ENCODE measurements around the gene AMN1.

AMN1 gene

GRCh38 chr12:31655208-31655607, 73.6 kb downstream of the AMN1 start:
- Mint-ChIP-seq H3K9me3 (no peaks in the 10 kb centered on the region), H3K4me1 (ENCODE audit: low read depth) (peaks cover 34% of the 10 kb centered on the region), H3K27ac (no peak overlapping the region), H3K4me3 (no peak overlapping the region), H3K36me3 (ENCODE audit: low read depth) (peaks cover 6% of the 10 kb centered on the region), H3K27me3 (no peaks in the 10 kb centered on the region)
- intact Hi-C loops (cut with micrococcal nuclease): loop anchor here (10.0 kb wide), 1 partner anchor 1020 kb away; the partner anchor contains the start of gene DNM1L

GRCh38 chr12:31651893-31652521, 76.8 kb downstream of the AMN1 start:
- no peaks in the 10 kb centered on the region for H3K9me3 Mint-ChIP-seq
- H3K36me3 Mint-ChIP-seq (ENCODE audit: low read depth): no peaks in the 10 kb centered on the region
- peak overlapping the region; percentile 91 for H3K27ac Mint-ChIP-seq
- H3K4me1 Mint-ChIP-seq (ENCODE audit: low read depth): peaks cover 33% of the 10 kb centered on the region
- intact Hi-C loops (cut with micrococcal nuclease): loop anchor here (10.0 kb wide), 1 partner anchor 1023 kb away; the partner anchor contains the start of gene DNM1L
- peaks cover under 1% of the 10 kb centered on the region for H3K27me3 Mint-ChIP-seq
- H3K4me3 Mint-ChIP-seq: no peak overlapping the region

DNA sequence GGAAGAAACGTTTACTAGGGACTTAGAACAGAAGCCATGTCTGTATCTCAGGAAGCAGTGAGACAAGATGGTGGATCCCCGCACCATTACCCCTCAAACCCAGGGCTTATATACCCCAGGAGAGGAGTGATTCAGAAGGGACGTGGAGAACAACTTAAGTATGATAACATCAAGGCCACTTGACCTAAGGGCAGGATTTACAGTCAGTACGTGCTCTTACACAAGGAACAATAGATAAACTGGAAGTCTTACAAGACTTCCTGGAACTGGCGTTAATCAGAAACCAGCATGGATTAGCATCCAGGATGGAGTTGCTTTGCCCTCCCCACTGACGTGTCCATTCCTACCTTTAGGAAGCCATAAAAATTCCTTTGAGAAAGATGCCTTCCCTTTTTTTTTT, 77.9 kb downstream of the AMN1 start:
- H3K9me3 Mint-ChIP-seq: no peaks in the 10 kb centered on the region
- no peak overlapping the region for H3K4me3 Mint-ChIP-seq
- H3K27me3 Mint-ChIP-seq: peaks cover 3% of the 10 kb centered on the region
- peaks cover 37% of the 10 kb centered on the region for H3K4me1 Mint-ChIP-seq (ENCODE audit: low read depth)
- H3K36me3 Mint-ChIP-seq (ENCODE audit: low read depth): no peaks in the 10 kb centered on the region
- H3K27ac Mint-ChIP-seq: peak overlapping the region; percentile 3
- intact Hi-C loops (cut with micrococcal nuclease): loop anchor here (10.0 kb wide), 1 partner anchor 1024 kb away; the partner anchor contains the start of gene DNM1L

- peaks cover 19% of the 10 kb centered on the region for H3K4me1 Mint-ChIP-seq (ENCODE audit: low read depth)
- no peaks in the 10 kb centered on the region for H3K36me3 Mint-ChIP-seq (ENCODE audit: low read depth)
- H3K27me3 Mint-ChIP-seq: peaks cover 3% of the 10 kb centered on the region
- H3K9me3 Mint-ChIP-seq: no peaks in the 10 kb centered on the region
- intact Hi-C loops (cut with micrococcal nuclease): no loop called here
- peak overlapping the region; percentile 42 for H3K4me3 Mint-ChIP-seq
- peak overlapping the region; percentile 79 for H3K27ac Mint-ChIP-seq
Observed at GRCh38 chr12:31647086-31647491, 81.7 kb downstream of the AMN1 start.

GRCh38 chr12:31645924-31646323, 82.9 kb downstream of the AMN1 start:
- H3K36me3 Mint-ChIP-seq (ENCODE audit: low read depth): no peaks in the 10 kb centered on the region
- H3K4me3 Mint-ChIP-seq: no peak overlapping the region
- no peaks in the 10 kb centered on the region for H3K9me3 Mint-ChIP-seq
- intact Hi-C loops (cut with micrococcal nuclease): no loop called here
- H3K27ac Mint-ChIP-seq: peak overlapping the region; percentile 79
- H3K27me3 Mint-ChIP-seq: peaks cover 3% of the 10 kb centered on the region
- peaks cover 19% of the 10 kb centered on the region for H3K4me1 Mint-ChIP-seq (ENCODE audit: low read depth)

DNA sequence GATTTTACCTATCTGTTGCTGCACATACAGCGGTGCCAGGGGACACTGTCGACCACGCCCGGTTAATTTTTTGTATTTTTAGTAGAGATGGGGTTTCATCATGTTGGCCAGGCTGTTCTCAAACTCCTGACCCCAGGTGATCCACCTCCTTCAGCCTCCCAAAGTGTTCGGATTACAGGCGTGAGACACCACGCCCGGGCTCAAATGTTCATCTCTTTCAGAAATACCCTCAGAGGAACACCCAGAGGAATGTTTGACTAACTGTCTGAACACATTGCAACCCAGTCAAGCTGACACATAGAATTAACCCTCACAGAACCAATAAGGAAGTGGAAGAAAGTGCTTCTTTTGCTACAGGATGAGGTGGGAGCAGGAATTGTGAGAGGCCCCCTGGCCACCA, 84.3 kb downstream of the AMN1 start:
- Mint-ChIP-seq H3K27me3 (peaks cover 3% of the 10 kb centered on the region), H3K27ac (no peak overlapping the region), H3K9me3 (no peaks in the 10 kb centered on the region), H3K4me1 (ENCODE audit: low read depth) (peaks cover 19% of the 10 kb centered on the region), H3K4me3 (no peak overlapping the region), H3K36me3 (ENCODE audit: low read depth) (no peaks in the 10 kb centered on the region)
- intact Hi-C loops (cut with micrococcal nuclease): no loop called here

GRCh38 chr12:31641509-31642090, 87.2 kb downstream of the AMN1 start:
- intact Hi-C loops (cut with micrococcal nuclease): no loop called here
- Mint-ChIP-seq H3K4me1 (ENCODE audit: low read depth) (peaks cover 20% of the 10 kb centered on the region), H3K27ac (no peak overlapping the region), H3K27me3 (no peaks in the 10 kb centered on the region), H3K9me3 (no peaks in the 10 kb centered on the region), H3K36me3 (ENCODE audit: low read depth) (no peaks in the 10 kb centered on the region), H3K4me3 (no peak overlapping the region)

- H3K4me1 Mint-ChIP-seq (ENCODE audit: low read depth): peaks cover 36% of the 10 kb centered on the region
- H3K4me3 Mint-ChIP-seq: no peak overlapping the region
- intact Hi-C loops (cut with micrococcal nuclease): loop anchor here (5.0 to 10.0 kb wide), 2 partner anchors 42 to 380 kb away; partner anchors contain the start of gene DENND5B
- no peaks in the 10 kb centered on the region for H3K9me3 Mint-ChIP-seq
- peaks cover 15% of the 10 kb centered on the region for H3K27me3 Mint-ChIP-seq
- H3K27ac Mint-ChIP-seq: no peak overlapping the region
- H3K36me3 Mint-ChIP-seq (ENCODE audit: low read depth): no peaks in the 10 kb centered on the region
Observed at GRCh38 chr12:31634620-31635019, 94.2 kb downstream of the AMN1 start.

DNA sequence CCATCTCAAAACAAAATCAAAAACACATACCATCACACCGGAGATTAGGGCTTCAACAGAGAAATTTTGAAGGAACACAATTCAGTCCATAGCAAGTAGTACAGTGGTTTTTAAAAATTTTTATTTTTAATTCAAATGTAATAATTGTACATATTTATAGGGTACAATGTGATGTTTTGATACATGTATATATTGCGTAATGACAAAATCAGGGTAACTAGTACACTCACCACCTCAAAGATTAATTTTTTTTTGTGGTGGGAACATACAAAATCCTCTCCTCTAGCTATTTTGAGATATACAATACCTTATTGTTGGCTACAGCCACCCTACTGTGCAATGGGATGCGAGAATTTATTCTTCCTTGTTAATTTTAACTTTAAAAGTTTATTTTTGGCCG, 95.4 kb downstream of the AMN1 start:
- no peak overlapping the region for H3K27ac Mint-ChIP-seq
- peaks cover 36% of the 10 kb centered on the region for H3K4me1 Mint-ChIP-seq (ENCODE audit: low read depth)
- H3K4me3 Mint-ChIP-seq: no peak overlapping the region
- H3K9me3 Mint-ChIP-seq: no peaks in the 10 kb centered on the region
- H3K36me3 Mint-ChIP-seq (ENCODE audit: low read depth): no peaks in the 10 kb centered on the region
- intact Hi-C loops (cut with micrococcal nuclease): loop anchor here (5.0 to 10.0 kb wide), 2 partner anchors 41 to 379 kb away; partner anchors contain the start of gene DENND5B
- H3K27me3 Mint-ChIP-seq: peaks cover 19% of the 10 kb centered on the region

DNA sequence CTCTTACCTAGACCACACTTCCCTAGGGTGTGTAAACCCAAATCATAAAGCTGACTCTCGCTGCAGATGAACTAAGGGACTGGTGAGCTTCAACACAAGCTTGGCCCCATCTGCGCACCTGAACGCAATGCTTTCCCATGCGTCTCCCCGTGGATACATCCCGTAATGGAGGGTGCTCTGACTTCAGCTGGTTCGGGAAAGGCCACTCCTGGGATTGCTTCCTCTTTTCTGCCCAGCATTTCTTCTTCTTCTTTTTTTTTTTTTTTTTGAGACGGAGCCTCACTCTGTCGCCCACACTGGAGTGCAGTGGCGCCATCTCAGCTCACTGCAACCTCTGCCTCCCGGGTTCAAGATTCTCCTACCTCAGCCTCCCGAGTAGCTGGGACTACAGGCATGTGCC, 97.0 kb downstream of the AMN1 start:
- H3K27ac Mint-ChIP-seq: peak overlapping the region; percentile 58
- H3K27me3 Mint-ChIP-seq: peaks cover 19% of the 10 kb centered on the region
- H3K9me3 Mint-ChIP-seq: no peaks in the 10 kb centered on the region
- H3K4me3 Mint-ChIP-seq: peak overlapping the region; percentile 27
- no peaks in the 10 kb centered on the region for H3K36me3 Mint-ChIP-seq (ENCODE audit: low read depth)
- H3K4me1 Mint-ChIP-seq (ENCODE audit: low read depth): peaks cover 28% of the 10 kb centered on the region
- intact Hi-C loops (cut with micrococcal nuclease): loop anchor here (5.0 to 10.0 kb wide), 2 partner anchors 40 to 377 kb away; partner anchors contain the start of gene DENND5B

DNA sequence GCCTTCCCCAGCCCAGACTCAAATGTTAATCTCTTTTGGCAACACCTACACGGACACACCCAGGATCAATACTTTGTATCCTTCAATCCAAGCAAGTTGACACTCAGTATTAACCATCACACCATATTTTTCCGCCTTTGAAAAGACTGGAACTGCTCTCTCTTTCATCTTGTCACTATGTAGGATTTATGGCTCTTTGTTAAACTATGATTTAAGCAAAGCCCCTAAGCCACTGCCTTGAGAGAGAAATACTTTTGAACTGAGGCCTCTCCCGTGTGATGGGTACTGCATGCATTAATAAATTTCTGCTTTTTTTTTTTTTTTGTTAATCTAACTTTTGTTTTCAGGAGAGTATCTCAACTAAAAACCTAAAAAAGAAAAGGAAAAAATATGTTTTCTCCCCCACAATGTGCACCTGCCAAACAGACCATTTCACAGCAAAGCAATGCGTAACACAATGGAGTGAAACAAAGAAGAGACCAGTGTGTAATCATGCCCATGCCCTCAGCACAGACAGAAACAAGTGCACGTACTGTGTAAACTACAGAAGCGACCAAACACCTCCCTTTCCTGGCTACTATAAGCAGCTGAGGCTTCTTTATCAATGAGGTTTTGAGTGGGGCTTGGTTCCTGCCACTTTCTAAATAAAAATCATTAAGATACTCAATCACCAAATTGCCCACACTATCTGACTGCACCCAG, 97.6 kb downstream of the AMN1 start:
- peaks cover 23% of the 10 kb centered on the region for H3K4me1 Mint-ChIP-seq (ENCODE audit: low read depth)
- H3K27ac Mint-ChIP-seq: peak overlapping the region; percentile 58
- no peak overlapping the region for H3K4me3 Mint-ChIP-seq
- peaks cover 20% of the 10 kb centered on the region for H3K27me3 Mint-ChIP-seq
- no peaks in the 10 kb centered on the region for H3K9me3 Mint-ChIP-seq
- no peaks in the 10 kb centered on the region for H3K36me3 Mint-ChIP-seq (ENCODE audit: low read depth)
- intact Hi-C loops (cut with micrococcal nuclease): loop anchor here (5.0 to 10.0 kb wide), 2 partner anchors 39 to 376 kb away; partner anchors contain the start of gene DENND5B

GRCh38 chr12:31629756-31630732, 98.8 kb downstream of the AMN1 start:
- Mint-ChIP-seq H3K27me3 (peaks cover 20% of the 10 kb centered on the region), H3K9me3 (no peaks in the 10 kb centered on the region), H3K36me3 (ENCODE audit: low read depth) (no peaks in the 10 kb centered on the region), H3K27ac (no peak overlapping the region), H3K4me3 (no peak overlapping the region), H3K4me1 (ENCODE audit: low read depth) (peaks cover 17% of the 10 kb centered on the region)
- intact Hi-C loops (cut with micrococcal nuclease): loop anchor here (5.0 to 10.0 kb wide), 2 partner anchors 38 to 375 kb away; partner anchors contain the start of gene DENND5B

GRCh38 chr12:31627456-31628054, 101.3 kb downstream of the AMN1 start:
- intact Hi-C loops (cut with micrococcal nuclease): no loop called here
- no peak overlapping the region for H3K27ac Mint-ChIP-seq
- H3K9me3 Mint-ChIP-seq: no peaks in the 10 kb centered on the region
- H3K4me1 Mint-ChIP-seq (ENCODE audit: low read depth): peaks cover 12% of the 10 kb centered on the region
- no peak overlapping the region for H3K4me3 Mint-ChIP-seq
- no peaks in the 10 kb centered on the region for H3K36me3 Mint-ChIP-seq (ENCODE audit: low read depth)
- peaks cover 17% of the 10 kb centered on the region for H3K27me3 Mint-ChIP-seq

Measured in dendritic cell treated with granulocyte-macrophage colony-stimulating factor and Interleukin-4, amounts not matched to agents 40 ng/mL and 50 ng/mL, for 4 days (primary cell).